SK-N-SH treated with all-trans-retinoic acid at 6 μM for 48 hours (cell line): ENCODE data around the gene POLE.

Source experiments
- ATAC-seq: fragments of 200-7000 bp; cut with Tn5 transposase; 3 replicates; pipeline ENCODE4 v1.9.1; 2020; ENCODE audit warnings: mild to moderate bottlenecking, moderate library complexity
- BACH2 ChIP-seq: fragments of 250-450 bp; sonication (Bioruptor Pico); IDR thresholded peaks from 2 replicates; pipeline ENCODE4 v1.9.0; 2021; ENCODE audit warnings: mild to moderate bottlenecking, borderline replicate concordance
- CSDC2 ChIP-seq: fragments of 250-450 bp; sonication (Bioruptor Pico); IDR thresholded peaks from 2 replicates; pipeline ENCODE4 v1.5.0; 2020; ENCODE audit warnings: mild to moderate bottlenecking, moderate library complexity
- CSRNP3 ChIP-seq: fragments of 250-450 bp; sonication (Bioruptor Pico); IDR thresholded peaks from 2 replicates; pipeline ENCODE4 v1.5.1; 2021; ENCODE audit warnings: mild to moderate bottlenecking, moderate library complexity
- ESRRG ChIP-seq: fragments of 250-450 bp; sonication (Bioruptor Pico); IDR thresholded peaks from 2 replicates; pipeline ENCODE4 v1.6.1; 2021; ENCODE audit warnings: mild to moderate bottlenecking
- GLIS3 ChIP-seq: fragments of 250-450 bp; sonication (Bioruptor Pico); IDR thresholded peaks from 2 replicates; pipeline ENCODE4 v1.5.0; 2020; ENCODE audit warnings: mild to moderate bottlenecking, moderate library complexity
- ISL1 ChIP-seq: fragments of 250-450 bp; sonication (Bioruptor Pico); IDR thresholded peaks from 2 replicates; pipeline ENCODE4 v2.1.2; 2022; ENCODE audit warnings: mild to moderate bottlenecking, moderate library complexity
- PATZ1 ChIP-seq: fragments of 250-450 bp; sonication (Bioruptor Pico); IDR thresholded peaks from 2 replicates; pipeline ENCODE4 v1.8.0; 2020; ENCODE audit warnings: mild to moderate bottlenecking, moderate library complexity, borderline replicate concordance
- PPARA ChIP-seq: fragments of 250-450 bp; sonication (Bioruptor Pico); IDR thresholded peaks from 2 replicates; pipeline ENCODE4 v1.5.0; 2020; ENCODE audit warnings: mild to moderate bottlenecking, borderline replicate concordance
- RARB ChIP-seq: fragments of 250-450 bp; sonication (Bioruptor Pico); IDR thresholded peaks from 2 replicates; pipeline ENCODE4 v1.8.0; 2021; ENCODE audit warnings: mild to moderate bottlenecking, moderate library complexity
- SNAI2 ChIP-seq: fragments of 250-450 bp; sonication (Bioruptor Pico); IDR thresholded peaks from 2 replicates; pipeline ENCODE4 v1.5.0; 2020; ENCODE audit warnings: mild to moderate bottlenecking, moderate library complexity
- TCF4 ChIP-seq: fragments of 250-450 bp; sonication (Bioruptor Pico); IDR thresholded peaks from 2 replicates; pipeline ENCODE4 v1.8.0; 2021; ENCODE audit warnings: mild to moderate bottlenecking, moderate library complexity, borderline replicate concordance
- TOX ChIP-seq: fragments of 250-450 bp; sonication (Bioruptor Pico); IDR thresholded peaks from 2 replicates; pipeline ENCODE4 v1.8.0; 2021; ENCODE audit warnings: mild to moderate bottlenecking, moderate library complexity, borderline replicate concordance
- ZFP3 ChIP-seq: fragments of 250-450 bp; sonication (Bioruptor Pico); IDR thresholded peaks from 2 replicates; pipeline ENCODE4 v1.5.0; 2020; ENCODE audit warnings: mild to moderate bottlenecking, moderate library complexity
- ZFP30 ChIP-seq: fragments of 450-650 bp; formaldehyde crosslinking; IDR thresholded peaks from 2 replicates; pipeline ENCODE4 v1.5.0; 2022; ENCODE audit warnings: mild to moderate bottlenecking, moderate library complexity
- ZNF565 ChIP-seq: fragments of 450-650 bp; formaldehyde crosslinking; conservative IDR thresholded peaks from 2 replicates; pipeline ENCODE4 v1.5.0; 2020; ENCODE audit warnings: low read depth, mild to moderate bottlenecking, moderate library complexity
- ZNF70 ChIP-seq: fragments of 450-650 bp; formaldehyde crosslinking; IDR thresholded peaks from 2 replicates; pipeline ENCODE4 v1.5.0; 2020; ENCODE audit warnings: mild to moderate bottlenecking, moderate library complexity
- ZNF8 ChIP-seq: fragments of 450-650 bp; formaldehyde crosslinking; IDR thresholded peaks from 2 replicates; pipeline ENCODE4 v1.5.0; 2020; ENCODE audit warnings: mild to moderate bottlenecking, moderate library complexity
- TF ChIP-seq, protein P1 (sequence below): fragments of 250-450 bp; sonication (Bioruptor Pico); IDR thresholded peaks from 2 replicates; pipeline ENCODE4 v1.5.1; 2020; ENCODE audit warnings: low read depth, mild to moderate bottlenecking, moderate library complexity
- TF ChIP-seq, protein P2 (sequence below): fragments of 250-450 bp; sonication (Bioruptor Pico); IDR thresholded peaks from 2 replicates; pipeline ENCODE4 v1.5.0; 2020; ENCODE audit warnings: mild to moderate bottlenecking, moderate library complexity

The POLE gene

DNA sequence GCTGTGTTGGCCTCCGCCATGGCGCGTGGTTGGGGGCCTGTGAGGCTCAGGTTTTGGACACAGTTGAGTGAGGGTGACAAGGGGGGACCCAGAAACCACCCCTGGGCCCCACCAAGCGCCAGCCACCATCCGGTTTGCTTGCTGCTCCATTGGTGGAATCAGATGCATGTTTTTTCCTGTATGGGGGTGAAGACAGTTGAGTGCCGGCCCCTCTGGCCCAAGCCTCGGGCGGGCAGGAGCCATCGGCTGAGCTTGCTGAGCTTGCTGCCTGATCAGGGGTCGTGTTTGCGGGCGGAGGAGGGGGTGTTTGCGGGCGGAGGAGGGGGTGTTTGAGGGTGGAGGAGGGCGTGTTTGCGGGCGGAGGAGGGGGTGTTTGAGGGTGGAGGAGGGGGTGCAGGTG, 29.9 kb upstream of the POLE start:
- no peak for TF ChIP-seq ZFP3 (CRISPR knock-in tag)
- TF ChIP-seq ISL1 (CRISPR knock-in tag), result no peak
- TF ChIP-seq RARB (CRISPR knock-in tag), result no peak
- no peak for TF ChIP-seq ZNF70 (CRISPR knock-in tag)
- no peak for TF ChIP-seq TCF4
- TF ChIP-seq ZNF565 (CRISPR knock-in tag), result no peak
- TF ChIP-seq, protein P1, sequence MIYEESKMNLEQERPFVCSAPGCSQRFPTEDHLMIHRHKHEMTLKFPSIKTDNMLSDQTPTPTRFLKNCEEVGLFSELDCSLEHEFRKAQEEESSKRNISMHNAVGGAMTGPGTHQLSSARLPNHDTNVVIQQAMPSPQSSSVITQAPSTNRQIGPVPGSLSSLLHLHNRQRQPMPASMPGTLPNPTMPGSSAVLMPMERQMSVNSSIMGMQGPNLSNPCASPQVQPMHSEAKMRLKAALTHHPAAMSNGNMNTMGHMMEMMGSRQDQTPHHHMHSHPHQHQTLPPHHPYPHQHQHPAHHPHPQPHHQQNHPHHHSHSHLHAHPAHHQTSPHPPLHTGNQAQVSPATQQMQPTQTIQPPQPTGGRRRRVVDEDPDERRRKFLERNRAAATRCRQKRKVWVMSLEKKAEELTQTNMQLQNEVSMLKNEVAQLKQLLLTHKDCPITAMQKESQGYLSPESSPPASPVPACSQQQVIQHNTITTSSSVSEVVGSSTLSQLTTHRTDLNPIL (CRISPR knock-in tag), result no peak
- TF ChIP-seq BACH2 (CRISPR knock-in tag), result no peak
- TF ChIP-seq TOX (CRISPR knock-in tag), result no peak
- TF ChIP-seq SNAI2 (CRISPR knock-in tag), result no peak
- TF ChIP-seq PATZ1, result no peak
- TF ChIP-seq, protein P2, sequence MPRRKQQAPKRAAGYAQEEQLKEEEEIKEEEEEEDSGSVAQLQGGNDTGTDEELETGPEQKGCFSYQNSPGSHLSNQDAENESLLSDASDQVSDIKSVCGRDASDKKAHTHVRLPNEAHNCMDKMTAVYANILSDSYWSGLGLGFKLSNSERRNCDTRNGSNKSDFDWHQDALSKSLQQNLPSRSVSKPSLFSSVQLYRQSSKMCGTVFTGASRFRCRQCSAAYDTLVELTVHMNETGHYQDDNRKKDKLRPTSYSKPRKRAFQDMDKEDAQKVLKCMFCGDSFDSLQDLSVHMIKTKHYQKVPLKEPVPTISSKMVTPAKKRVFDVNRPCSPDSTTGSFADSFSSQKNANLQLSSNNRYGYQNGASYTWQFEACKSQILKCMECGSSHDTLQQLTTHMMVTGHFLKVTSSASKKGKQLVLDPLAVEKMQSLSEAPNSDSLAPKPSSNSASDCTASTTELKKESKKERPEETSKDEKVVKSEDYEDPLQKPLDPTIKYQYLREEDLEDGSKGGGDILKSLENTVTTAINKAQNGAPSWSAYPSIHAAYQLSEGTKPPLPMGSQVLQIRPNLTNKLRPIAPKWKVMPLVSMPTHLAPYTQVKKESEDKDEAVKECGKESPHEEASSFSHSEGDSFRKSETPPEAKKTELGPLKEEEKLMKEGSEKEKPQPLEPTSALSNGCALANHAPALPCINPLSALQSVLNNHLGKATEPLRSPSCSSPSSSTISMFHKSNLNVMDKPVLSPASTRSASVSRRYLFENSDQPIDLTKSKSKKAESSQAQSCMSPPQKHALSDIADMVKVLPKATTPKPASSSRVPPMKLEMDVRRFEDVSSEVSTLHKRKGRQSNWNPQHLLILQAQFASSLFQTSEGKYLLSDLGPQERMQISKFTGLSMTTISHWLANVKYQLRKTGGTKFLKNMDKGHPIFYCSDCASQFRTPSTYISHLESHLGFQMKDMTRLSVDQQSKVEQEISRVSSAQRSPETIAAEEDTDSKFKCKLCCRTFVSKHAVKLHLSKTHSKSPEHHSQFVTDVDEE (CRISPR knock-in tag), result no peak
- TF ChIP-seq ESRRG (CRISPR knock-in tag), result no peak
- TF ChIP-seq PPARA, result no peak
- no peak for ATAC-seq

DNA sequence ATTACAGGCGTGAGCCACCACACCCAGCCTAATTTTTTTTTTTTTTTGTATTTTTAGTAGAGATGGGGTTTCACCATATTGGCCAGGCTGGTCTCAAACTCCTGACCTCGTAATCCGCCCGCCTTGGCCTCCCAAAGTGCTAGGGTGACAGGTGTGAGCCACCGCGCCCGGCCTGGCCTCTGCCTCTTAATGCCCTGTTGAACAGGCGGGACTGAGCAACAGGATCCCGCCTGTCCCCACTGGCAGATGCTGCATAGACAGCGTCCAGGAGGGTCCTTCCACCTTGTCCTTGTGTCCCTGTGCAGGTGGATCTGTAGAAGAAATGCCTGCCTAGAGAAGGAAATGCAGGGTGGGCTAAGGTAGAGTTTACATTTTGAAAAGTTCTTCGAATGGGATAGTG, 29.2 kb upstream of the POLE start:
- TF ChIP-seq ZNF8 (CRISPR knock-in tag), result no peak
- TF ChIP-seq TOX (CRISPR knock-in tag), result no peak
- no peak for TF ChIP-seq GLIS3
- TF ChIP-seq CSRNP3 (CRISPR knock-in tag), result no peak
- no peak for TF ChIP-seq ZNF565 (CRISPR knock-in tag)
- TF ChIP-seq, all 23 proteins: peak for 0
- ATAC-seq, result no peak

DNA sequence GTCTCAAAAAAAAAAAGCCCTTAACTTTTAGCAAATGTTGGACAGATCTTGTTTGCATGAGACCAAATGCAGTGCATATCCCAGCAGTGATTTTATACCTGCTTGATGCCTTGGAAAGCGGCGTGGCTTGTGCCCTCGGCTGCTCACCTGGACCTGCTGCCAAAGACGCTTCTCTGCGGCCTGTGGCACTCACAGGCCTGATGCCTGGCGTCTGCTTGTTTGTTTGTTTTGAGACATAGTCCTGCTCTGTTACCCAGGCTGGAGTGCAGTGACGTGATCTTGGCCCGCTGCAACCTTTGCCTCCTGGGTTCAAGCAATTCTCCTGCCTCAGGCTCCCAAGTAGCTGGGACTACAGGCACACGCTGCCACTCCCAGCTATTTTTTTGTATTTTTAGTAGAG, 28.7 kb upstream of the POLE start:
- no peak for ATAC-seq
- TF ChIP-seq CSDC2 (CRISPR knock-in tag) (no peak), ZFP30 (CRISPR knock-in tag) (no peak), ISL1 (CRISPR knock-in tag) (no peak)
- TF ChIP-seq, protein P1 (CRISPR knock-in tag), result no peak

- TF ChIP-seq GLIS3, result no peak
- TF ChIP-seq TOX (CRISPR knock-in tag), result no peak
- TF ChIP-seq ZNF565 (CRISPR knock-in tag), result no peak
- TF ChIP-seq BACH2 (CRISPR knock-in tag), result no peak
- TF ChIP-seq CSRNP3 (CRISPR knock-in tag), result no peak
- no peak for TF ChIP-seq ESRRG (CRISPR knock-in tag)
- TF ChIP-seq ZNF70 (CRISPR knock-in tag), result no peak
- no peak for ATAC-seq
Measured at GRCh38 chr12:132713123-132713522, 26.0 kb upstream of the POLE start.
